ENCODE results near the gene HES2.

Gene HES2

GRCh38 chr1:6435129-6435528 is 15.4 kb upstream of the HES2 start:
- TF ChIP-seq EP300 (IDR thresholded peaks at IDR 0.05; ENCODE audit: borderline replicate concordance) (peak; percentile 60; the same call in 1 of the 2 replicates), TCF12 (IDR thresholded peaks at IDR 0.05; ENCODE audit: low read depth) (peak; percentile 58), CEBPB (IDR thresholded peaks at IDR 0.05) (no peak), NFIC (IDR thresholded peaks at IDR 0.05) (peak; percentile 48)

DNA sequence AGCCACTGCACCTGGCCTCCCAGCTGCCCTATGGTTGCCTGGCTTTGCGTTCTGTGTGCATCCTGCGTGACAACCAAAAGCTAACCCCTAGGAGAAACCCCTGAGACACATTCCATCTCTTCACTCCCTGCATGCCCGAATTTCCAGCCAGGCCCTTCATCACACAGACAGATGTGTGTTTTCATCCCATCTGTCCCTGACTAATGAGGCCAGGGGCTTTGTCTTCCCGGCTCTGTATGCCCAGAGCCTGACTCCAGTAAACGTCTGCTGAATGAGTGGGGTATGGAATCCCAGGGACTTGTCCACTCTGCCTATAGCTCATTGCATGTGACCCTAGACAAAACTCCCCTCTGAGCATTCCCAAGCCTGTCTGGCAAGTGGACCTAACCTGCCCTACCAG is 14.5 kb upstream of the HES2 start:
- TF ChIP-seq MAX (IDR thresholded peaks at IDR 0.05) (0 out of 2 replicates have a peak, but pooled peaks have one; percentile 14), USF1 (IDR thresholded peaks at IDR 0.05) (no peak), EGR1 (IDR thresholded peaks at IDR 0.05) (no peak)

DNA sequence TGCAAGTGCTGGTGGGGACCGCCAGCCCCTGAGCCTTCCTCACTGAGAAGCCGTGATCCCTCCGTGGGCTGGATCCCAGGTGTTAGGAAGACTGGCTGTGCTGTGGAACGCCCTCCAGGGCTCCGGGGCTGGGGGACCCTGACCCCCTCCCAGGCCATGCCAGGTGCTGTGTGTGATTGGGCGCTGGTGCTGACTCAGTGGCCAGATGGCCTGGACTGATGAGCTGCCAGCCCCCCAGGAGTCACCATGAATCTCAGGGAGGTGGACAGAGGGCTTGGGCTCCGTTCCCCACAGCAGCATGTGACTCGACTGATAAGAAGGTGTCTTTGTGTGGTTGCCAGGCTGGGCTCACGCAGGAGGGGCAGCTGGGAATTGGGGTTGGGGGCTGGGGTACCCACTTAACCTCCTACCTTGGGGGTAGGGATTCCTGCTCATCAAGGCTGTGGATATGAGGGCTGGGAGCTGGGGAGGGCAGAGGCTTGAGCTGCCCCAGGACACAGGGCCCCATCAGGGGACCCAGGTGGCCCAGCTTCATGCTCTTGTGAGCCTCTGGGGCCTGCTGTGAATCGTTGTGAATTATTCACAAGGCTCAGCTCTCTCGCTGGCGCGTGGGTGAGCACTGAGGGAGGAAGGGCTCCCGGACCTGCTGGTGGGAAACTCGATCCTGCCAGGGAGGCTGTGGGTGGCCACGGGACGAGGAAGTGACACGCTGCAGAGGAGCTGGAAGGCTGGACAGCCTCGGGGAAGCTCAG is 10.1 kb upstream of the HES2 start:
- TF ChIP-seq TCF12 (IDR thresholded peaks at IDR 0.05; ENCODE audit: low read depth) (0 out of 2 replicates have a peak, but pooled peaks have one; percentile 21), EP300 (IDR thresholded peaks at IDR 0.05; ENCODE audit: borderline replicate concordance) (peak; percentile 32; the same call in 1 of the 2 replicates), ZBTB7A (IDR thresholded peaks at IDR 0.05; ENCODE audit: low read depth) (peak; percentile 62; the same call in 1 of the 2 replicates), EGR1 (IDR thresholded peaks at IDR 0.05) (peak; percentile 73; the same call in 1 of the 2 replicates)

DNA sequence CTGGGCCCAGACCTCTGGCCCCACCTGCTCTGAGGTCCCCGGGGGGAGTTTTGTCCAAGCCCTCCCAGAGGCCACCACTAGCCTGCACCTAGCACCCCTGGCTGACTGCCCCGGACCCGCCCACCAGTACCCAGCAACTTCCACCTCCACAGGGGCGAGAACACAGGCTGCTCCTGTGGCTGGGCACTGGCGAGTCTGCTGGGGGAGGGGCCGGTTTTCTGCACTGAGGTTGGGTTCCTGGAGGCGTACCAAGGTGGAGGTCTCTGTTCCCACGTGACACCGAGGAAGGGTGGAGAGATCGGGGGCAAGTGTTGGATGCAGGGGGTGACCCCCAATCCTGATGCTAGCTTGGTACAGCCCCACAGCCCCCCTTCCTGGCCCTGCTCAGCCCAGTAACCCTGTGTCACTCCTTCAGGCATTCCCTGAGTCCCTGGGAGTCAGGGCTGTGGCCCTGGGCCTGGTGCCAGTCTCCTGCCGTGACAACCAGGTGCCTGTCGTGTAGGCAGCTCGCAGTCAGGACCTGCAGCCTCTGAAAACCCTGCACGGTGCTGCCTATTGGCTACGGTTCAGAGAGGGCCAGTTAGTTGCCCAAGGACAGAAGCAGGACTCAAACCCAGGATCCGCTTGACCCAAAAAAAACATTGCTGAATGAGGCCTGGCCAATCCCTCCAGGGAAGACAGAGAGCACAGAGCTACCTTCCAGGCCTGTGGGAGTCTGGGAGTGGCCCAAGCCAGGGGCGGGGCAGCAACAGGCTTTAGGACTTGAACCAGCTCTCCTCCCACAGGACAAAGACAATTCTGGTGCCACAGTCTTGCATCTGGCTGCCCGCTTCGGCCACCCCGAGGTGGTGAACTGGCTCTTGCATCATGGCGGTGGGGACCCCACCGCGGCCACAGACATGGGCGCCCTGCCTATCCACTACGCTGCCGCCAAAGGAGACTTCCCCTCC is 8.0 kb upstream of the HES2 start:
- TF ChIP-seq TEAD4 (IDR thresholded peaks at IDR 0.05) (no peak; the same call in 1 of the 2 replicates), TCF12 (IDR thresholded peaks at IDR 0.05; ENCODE audit: low read depth) (peak; percentile 85), RAD21 (IDR thresholded peaks at IDR 0.05; ENCODE audit: low read depth) (no peak), NFIC (IDR thresholded peaks at IDR 0.05) (peak; percentile 89), FOXM1 (IDR thresholded peaks at IDR 0.05; ENCODE audit: borderline replicate concordance, low read depth) (peak; percentile 44; the same call in 1 of the 2 replicates), ZBTB7A (IDR thresholded peaks at IDR 0.05; ENCODE audit: low read depth) (peak; percentile 53; the same call in 1 of the 2 replicates), MAX (IDR thresholded peaks at IDR 0.05) (0 out of 2 replicates have a peak, but pooled peaks have one; percentile 48), TAF1 (IDR thresholded peaks at IDR 0.05; ENCODE audit: low read depth) (no peak), CREB1 (IDR thresholded peaks at IDR 0.05; ENCODE audit: low read depth) (no peak), YY1 (IDR thresholded peaks at IDR 0.05; ENCODE audit: low read depth) (no peak), EP300 (IDR thresholded peaks at IDR 0.05; ENCODE audit: borderline replicate concordance) (peak; percentile 67; the same call in 1 of the 2 replicates), USF1 (IDR thresholded peaks at IDR 0.05) (peak; percentile 76; the same call in 1 of the 2 replicates), CEBPB (IDR thresholded peaks at IDR 0.05) (no peak), REST (IDR thresholded peaks at IDR 0.05; ENCODE audit: low read depth) (no peak), EGR1 (IDR thresholded peaks at IDR 0.05) (peak; percentile 35; the same call in 1 of the 2 replicates)

GRCh38 chr1:6426972-6427350 is 7.2 kb upstream of the HES2 start:
- no peak for TF ChIP-seq TEAD4 (IDR thresholded peaks at IDR 0.05)
- TF ChIP-seq EP300 (IDR thresholded peaks at IDR 0.05; ENCODE audit: borderline replicate concordance) = no peak
- TF ChIP-seq EGR1 (IDR thresholded peaks at IDR 0.05) = no peak
- no peak for TF ChIP-seq REST (IDR thresholded peaks at IDR 0.05; ENCODE audit: low read depth)
- no peak for TF ChIP-seq TCF12 (IDR thresholded peaks at IDR 0.05; ENCODE audit: low read depth)
